ENCODE results near the gene GPR84.

- TF ChIP-seq POLR2A (IDR thresholded peaks at IDR 0.05; ENCODE audit: low read length), result no peak
- no peak for TF ChIP-seq GATA1 (IDR thresholded peaks at IDR 0.05; ENCODE audit: low read depth, low read length)
These were observed 12.3 kb upstream of the GPR84 start for GRCh38 chr12:54376596-54376995.

All from erythroblast (primary cell).